Lower leg skin (tissue), 4 donors: ENCODE data around the gene KCTD21. TPM values are rescaled to one million over a fixed set of nuclear protein-coding genes. Genes with fewer than 3 reads are reported as not detected.

Experiments used
- DNase-seq, 2 donors: peaks; one replicate each; pipeline ENCODE4 v3.0.0-alpha.2; 2019; ENCODE audit warnings: low spot score in 2 of 2
- H3K4me3 ChIP-seq: fragments of 200-600 bp; sonication (generic); 2 replicates; pipeline ENCODE4 v1.5.1; 2017; ENCODE audit warnings: mild to moderate bottlenecking, low read depth; ENCODE audit not compliant: poor library complexity, severe bottlenecking
- CTCF ChIP-seq, 3 donors: fragments of 450-650 bp; IDR thresholded peaks; one replicate each; pipeline ENCODE4 v1.5.1; 2016; ENCODE audit warnings: antibody characterized with exemption in 3 of 3, mild to moderate bottlenecking in 3 of 3, moderate library complexity in 2 of 3
- POLR2A ChIP-seq, 2 donors: fragments of 450-650 bp; IDR thresholded peaks; one replicate each; pipeline ENCODE4 v1.6.1; 2016 to 2017; ENCODE audit warnings: antibody characterized with exemption in 2 of 2, mild to moderate bottlenecking in 1 of 2, moderate library complexity in 1 of 2
- WGBS, 2 donors: methylation state at CpG; one replicate each; pipeline ENCODE4 v1.1.5; 2018; 5-methylcytosine and 5-hydroxymethylcytosine counted together
- intact Hi-C: fragments of 100-400 bp; cut with DNase I; formaldehyde crosslinking; loops from one replicate; pipeline ENCODE4 v1.15.0; 2023; ENCODE audit warnings: low total_unique reads
- total RNA-seq, 4 donors: library from RNA; depleted of rRNA; stranded (reverse); fragments of >200 nt; gene quantifications; one replicate each; pipeline ENCODE4 v1.1.0, GENCODE V29; 2016

The KCTD21 gene
- total RNA-seq, 4 donors from 2014 or later: 3.8 to 17.0 (median 7.1) TPM

- WGBS, 2 donors: 95 to 97% methylated on average over 13 to 14 of the region's 14 CpGs
- intact Hi-C loops: loop anchor here (10.0 kb wide), 1 partner anchor 344 kb away; no protein-coding TSS in a partner anchor
- no peak overlapping the region for H3K4me3 ChIP-seq
- DNase-seq: peak in 1 of 2 donors; percentile 68
- TF ChIP-seq CTCF (IDR thresholded peaks at IDR 0.05) (no peak), POLR2A (IDR thresholded peaks at IDR 0.05) (no peak)
Observed at GRCh38 chr11:78220218-78221157, 32.1 kb upstream of the KCTD21 start.

- WGBS, 2 donors: 94% methylated on average over 7 of the region's 7 CpGs
- TF ChIP-seq POLR2A (IDR thresholded peaks at IDR 0.05) (no peak), CTCF (IDR thresholded peaks at IDR 0.05) (no peak)
- DNase-seq: peak in 1 of 2 donors; percentile 36
- no peak overlapping the region for H3K4me3 ChIP-seq
- intact Hi-C loops: loop anchor here (10.0 kb wide), 1 partner anchor 345 kb away; no protein-coding TSS in a partner anchor
Observed at GRCh38 chr11:78219493-78220217, 31.2 kb upstream of the KCTD21 start.

GRCh38 chr11:78218707-78219492 is 30.5 kb upstream of the KCTD21 start:
- intact Hi-C loops: no loop called here
- H3K4me3 ChIP-seq: no peak overlapping the region
- WGBS, 2 donors: 78 to 84% methylated on average over 11 of the region's 11 CpGs
- DNase-seq: peak in 1 of 2 donors; percentile 76
- no peak for TF ChIP-seq CTCF (IDR thresholded peaks at IDR 0.05)
- TF ChIP-seq POLR2A (IDR thresholded peaks at IDR 0.05): no peak

GRCh38 chr11:78217650-78218541 is 29.5 kb upstream of the KCTD21 start:
- TF ChIP-seq POLR2A (IDR thresholded peaks at IDR 0.05) (no peak), CTCF (IDR thresholded peaks at IDR 0.05) (no peak)
- peak in 1 of 2 donors; percentile 77 for DNase-seq
- WGBS, 2 donors: 94 to 96% methylated on average over 14 of the region's 14 CpGs
- no peak overlapping the region for H3K4me3 ChIP-seq
- intact Hi-C loops: no loop called here
